PC-3 (cell line): ENCODE results near the gene AKAP9.

ENCODE experiments used
- CTCF ChIP-seq: fragments of 300-600 bp; sonication (generic); conservative IDR thresholded peaks from 2 replicates; pipeline ENCODE4 v1.5.1; 2017; ENCODE audit warnings: antibody characterized with exemption, low read depth, mild to moderate bottlenecking, low read length
- EZH2 ChIP-seq: fragments of 300-600 bp; sonication (generic); IDR thresholded peaks from one replicate; pipeline ENCODE4 v1.6.1; 2017; ENCODE audit warnings: antibody characterized with exemption, mild to moderate bottlenecking, low read length; ENCODE audit not compliant: unreplicated experiment

GRCh38 chr7:92150450-92151017 is 209.9 kb downstream of the AKAP9 start:
- TF ChIP-seq CTCF (no peak), EZH2 (no peak)
